Brain microvascular endothelial cell (primary cell): ENCODE results near the gene GALNS.

ENCODE experiments used
- DNase-seq: peaks from one replicate; pipeline ENCODE4 v3.0.0-alpha.2; 2020
- H3K27ac ChIP-seq: fragments of 250-450 bp; sonication (Bioruptor Pico); 2 replicates; pipeline ENCODE4 v1.5.1; 2020; ENCODE audit warnings: mild to moderate bottlenecking, moderate library complexity
- H3K27me3 ChIP-seq: fragments of 250-450 bp; sonication (Bioruptor Pico); replicated peaks from 2 replicates; pipeline ENCODE4 v1.5.1; 2020; ENCODE audit warnings: mild to moderate bottlenecking
- H3K36me3 ChIP-seq: fragments of 250-450 bp; sonication (Bioruptor Pico); replicated peaks from 2 replicates; pipeline ENCODE4 v1.5.1; 2020; ENCODE audit warnings: mild to moderate bottlenecking
- H3K4me3 ChIP-seq: 2 replicates; pipeline ENCODE4 v1.5.1; 2011; ENCODE audit warnings: low read depth, mild to moderate bottlenecking, control low read depth, low read length, moderate library complexity
- CTCF ChIP-seq: IDR thresholded peaks from 2 replicates; pipeline ENCODE4 v1.5.1; 2011; ENCODE audit warnings: low read depth, mild to moderate bottlenecking, moderate library complexity, low read length, control low read depth, inconsistent platforms; ENCODE audit errors: missing control alignments
- in situ Hi-C: cut with HindIII; loops from 2 replicates; pipeline ENCODE4 v1.10.0; 2017; ENCODE audit warnings: low sequenced_read_pairs, low pct_ligation_motif_present

Gene GALNS

DNA sequence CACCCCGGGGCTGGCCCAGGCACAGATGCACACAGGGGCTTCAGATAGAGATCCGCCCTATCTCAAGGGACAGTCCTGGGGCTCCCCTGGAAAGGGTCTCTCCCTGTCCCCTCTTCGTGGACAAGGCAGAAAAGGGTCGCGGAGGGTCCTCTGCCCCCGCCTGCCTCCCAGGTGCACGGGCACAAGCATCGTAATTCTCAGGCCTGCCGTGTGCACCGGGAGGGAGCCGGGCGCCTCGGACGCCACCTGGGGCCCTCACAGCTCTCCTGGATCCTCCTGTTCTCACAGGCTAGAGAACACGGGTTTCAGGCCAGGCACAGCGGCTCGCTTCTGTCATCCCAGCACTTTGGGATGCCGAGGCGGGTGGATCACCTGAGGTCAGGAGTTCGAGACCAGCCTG, 21.6 kb upstream of the GALNS start:
- Histone ChIP-seq H3K27ac (no peak overlapping the region), H3K27me3 (peaks cover 33% of the 10 kb centered on the region), H3K4me3 (no peak overlapping the region), H3K36me3 (no peaks in the 10 kb centered on the region)
- TF ChIP-seq CTCF = no peak
- in situ Hi-C loops = no loop called here
- no peak for DNase-seq

GRCh38 chr16:88877564-88878289, 21.0 kb upstream of the GALNS start:
- no peak overlapping the region for H3K27ac ChIP-seq
- no peaks in the 10 kb centered on the region for H3K36me3 ChIP-seq
- in situ Hi-C loops = no loop called here
- no peak for DNase-seq
- H3K4me3 ChIP-seq = no peak overlapping the region
- peaks cover 33% of the 10 kb centered on the region for H3K27me3 ChIP-seq
- no peak for TF ChIP-seq CTCF

- Histone ChIP-seq H3K27ac (no peak overlapping the region), H3K4me3 (no peak overlapping the region), H3K36me3 (no peaks in the 10 kb centered on the region), H3K27me3 (peaks cover 33% of the 10 kb centered on the region)
- in situ Hi-C loops = no loop called here
- TF ChIP-seq CTCF = no peak
- no peak for DNase-seq
These were observed 20.3 kb upstream of the GALNS start for GRCh38 chr16:88876942-88877526.

DNA sequence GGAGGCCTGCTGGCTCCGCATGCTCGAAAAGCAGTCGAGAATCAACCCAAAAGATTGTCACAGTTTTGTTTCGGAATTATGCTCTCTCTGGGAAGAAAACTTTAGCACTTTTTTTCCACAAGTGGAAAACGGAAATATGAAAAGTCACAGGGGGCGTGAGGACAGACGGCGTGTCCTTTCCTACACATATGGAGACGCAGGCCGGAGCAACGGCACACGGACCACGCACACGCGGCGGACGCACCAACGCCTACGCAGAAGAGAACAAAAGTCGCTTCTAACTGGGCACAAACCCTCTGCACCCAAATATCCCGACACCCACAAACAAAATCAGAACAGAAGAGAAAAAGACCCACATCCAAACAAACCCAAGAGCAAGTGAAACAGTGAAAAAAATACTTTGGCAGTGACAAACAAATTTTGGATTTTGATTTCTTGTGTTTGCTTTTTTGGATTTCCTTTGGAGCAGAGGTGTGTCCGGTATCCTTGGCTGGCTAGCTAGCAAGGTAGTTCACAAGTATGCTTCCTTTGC, 19.0 kb upstream of the GALNS start:
- H3K36me3 ChIP-seq = no peaks in the 10 kb centered on the region
- no peak overlapping the region for H3K27ac ChIP-seq
- H3K4me3 ChIP-seq = no peak overlapping the region
- in situ Hi-C loops = no loop called here
- no peak for TF ChIP-seq CTCF
- peaks cover 20% of the 10 kb centered on the region for H3K27me3 ChIP-seq
- DNase-seq = no peak

DNA sequence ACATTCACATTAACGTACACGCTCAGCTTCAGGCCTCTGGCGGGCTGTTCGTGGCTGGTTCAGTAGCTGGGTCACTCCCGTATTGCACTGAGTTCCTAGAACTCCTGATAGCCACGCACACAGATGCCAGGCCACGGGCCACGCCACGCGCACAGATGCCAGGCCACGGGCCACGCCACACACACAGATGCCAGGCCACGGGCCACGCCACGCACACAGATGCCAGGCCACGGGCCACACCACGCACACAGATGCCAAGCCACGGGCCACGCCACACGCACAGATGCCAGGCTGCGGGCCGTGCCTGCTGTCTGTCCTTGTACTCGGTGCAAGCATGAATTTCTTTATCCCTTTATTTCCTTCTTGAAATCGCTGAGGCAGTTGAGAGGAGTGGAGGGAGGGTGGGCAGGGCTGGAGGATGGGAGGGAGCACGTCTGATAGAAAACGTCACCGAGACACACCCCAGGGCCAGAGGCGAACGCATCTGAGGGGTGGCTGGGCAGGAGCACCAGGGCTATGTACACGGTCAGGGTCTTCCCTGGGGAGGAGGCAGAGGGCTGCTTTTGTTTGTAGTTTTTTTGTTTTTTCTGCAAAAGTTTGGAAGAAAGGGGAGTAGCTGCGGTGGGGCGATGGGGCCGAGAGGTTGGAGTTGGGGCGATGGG, 18.3 kb upstream of the GALNS start:
- DNase-seq = no peak
- Histone ChIP-seq H3K36me3 (no peaks in the 10 kb centered on the region), H3K27me3 (peaks cover 16% of the 10 kb centered on the region), H3K4me3 (no peak overlapping the region), H3K27ac (no peak overlapping the region)
- in situ Hi-C loops = no loop called here
- no peak for TF ChIP-seq CTCF
